IMR-90 (cell line): Measurements from ENCODE around the gene ZNF558.
"Not testable (repeated sequence)": the region's sequence is repeated elsewhere in the genome, so short reads cannot be mapped to it uniquely, and the experiment has no call there.

ENCODE experiments used
- BHLHE40 ChIP-seq: fragments of 150-350 bp; IDR thresholded peaks from 2 replicates; pipeline ENCODE4 v1.6.1; 2016; ENCODE audit warnings: mild to moderate bottlenecking, low read depth, low read length
- FOS ChIP-seq: fragments of 150-350 bp; IDR thresholded peaks from 2 replicates; pipeline ENCODE4 v1.6.1; 2016; ENCODE audit warnings: low read depth, low read length
- TF ChIP-seq, protein P1 (sequence below): conservative IDR thresholded peaks from 2 replicates; pipeline ENCODE4 v1.5.1; 2012; ENCODE audit warnings: mild to moderate bottlenecking, low read depth, low read length, improper control_type of control experiment

DNA sequence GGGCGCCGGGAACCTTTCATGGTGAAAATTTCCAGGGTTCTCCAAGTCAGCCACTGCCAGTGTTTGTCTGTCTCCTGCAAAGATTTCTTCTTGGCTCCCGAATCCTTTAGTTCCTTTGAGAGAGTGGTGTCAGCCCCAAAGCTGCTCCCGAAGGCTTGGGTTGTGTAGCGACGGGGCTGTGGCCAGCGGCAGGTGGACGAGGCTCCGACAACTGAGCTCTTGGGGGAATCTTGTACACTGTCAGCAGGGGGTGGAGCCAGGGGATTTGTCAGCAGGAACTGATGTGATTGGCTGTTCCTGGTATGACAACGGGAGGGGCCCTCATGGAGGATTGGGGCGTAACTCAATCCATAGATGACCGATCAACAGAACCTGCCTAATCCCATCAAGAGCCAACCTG, 58.5 kb downstream of the ZNF558 start:
- TF ChIP-seq, protein P1, sequence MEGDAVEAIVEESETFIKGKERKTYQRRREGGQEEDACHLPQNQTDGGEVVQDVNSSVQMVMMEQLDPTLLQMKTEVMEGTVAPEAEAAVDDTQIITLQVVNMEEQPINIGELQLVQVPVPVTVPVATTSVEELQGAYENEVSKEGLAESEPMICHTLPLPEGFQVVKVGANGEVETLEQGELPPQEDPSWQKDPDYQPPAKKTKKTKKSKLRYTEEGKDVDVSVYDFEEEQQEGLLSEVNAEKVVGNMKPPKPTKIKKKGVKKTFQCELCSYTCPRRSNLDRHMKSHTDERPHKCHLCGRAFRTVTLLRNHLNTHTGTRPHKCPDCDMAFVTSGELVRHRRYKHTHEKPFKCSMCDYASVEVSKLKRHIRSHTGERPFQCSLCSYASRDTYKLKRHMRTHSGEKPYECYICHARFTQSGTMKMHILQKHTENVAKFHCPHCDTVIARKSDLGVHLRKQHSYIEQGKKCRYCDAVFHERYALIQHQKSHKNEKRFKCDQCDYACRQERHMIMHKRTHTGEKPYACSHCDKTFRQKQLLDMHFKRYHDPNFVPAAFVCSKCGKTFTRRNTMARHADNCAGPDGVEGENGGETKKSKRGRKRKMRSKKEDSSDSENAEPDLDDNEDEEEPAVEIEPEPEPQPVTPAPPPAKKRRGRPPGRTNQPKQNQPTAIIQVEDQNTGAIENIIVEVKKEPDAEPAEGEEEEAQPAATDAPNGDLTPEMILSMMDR, result not testable (repeated sequence)
- TF ChIP-seq FOS, BHLHE40: not testable (repeated sequence)
